Measurements from ENCODE around the gene ALMS1.
"Not testable (repeated sequence)": the region's sequence is repeated elsewhere in the genome, so short reads cannot be mapped to it uniquely, and the experiment has no call there.

The ALMS1 gene

GRCh38 chr2:73641767-73642062 lies 256.1 kb downstream of the ALMS1 start:
- no peak for DNase-seq (ENCODE audit: extremely low read depth, insufficient read length)
- Histone ChIP-seq H3K36me3 (ENCODE audit: control insufficient read depth, insufficient read depth, low read length) (no peaks in the 10 kb centered on the region), H3K4me3 (replicated peaks; ENCODE audit: low read depth, low read length) (no peak overlapping the region), H3K27me3 (replicated peaks; ENCODE audit: control insufficient read depth, insufficient read depth, low read length) (no peaks in the 10 kb centered on the region)
- TF ChIP-seq CTCF (IDR thresholded peaks at IDR 0.05; ENCODE audit: insufficient read depth, low read length, poor library complexity, severe bottlenecking), result no peak

- DNase-seq (ENCODE audit: extremely low read depth, insufficient read length), result no peak
- TF ChIP-seq CTCF (IDR thresholded peaks at IDR 0.05; ENCODE audit: insufficient read depth, low read length, poor library complexity, severe bottlenecking), result no peak
- Histone ChIP-seq H3K27me3 (replicated peaks; ENCODE audit: control insufficient read depth, insufficient read depth, low read length) (no peaks in the 10 kb centered on the region), H3K4me3 (replicated peaks; ENCODE audit: low read depth, low read length) (no peak within 1 kb of the TSS), H3K36me3 (ENCODE audit: control insufficient read depth, insufficient read depth, low read length) (no peaks in the 10 kb centered on the region)
These were observed 256.8 kb downstream of the ALMS1 start, which contains the start of gene NAT8 for GRCh38 chr2:73642338-73643018. Gene NAT8, minus strand, starts transcription at chr2:73642422. Its CDS starts 794 bp downstream, at chr2:73641628.

- not testable (repeated sequence) for H3K27me3 ChIP-seq (replicated peaks; ENCODE audit: control insufficient read depth, insufficient read depth, low read length); DNase-seq (ENCODE audit: extremely low read depth, insufficient read length); H3K36me3 ChIP-seq (ENCODE audit: control insufficient read depth, insufficient read depth, low read length); H3K4me3 ChIP-seq (replicated peaks; ENCODE audit: low read depth, low read length)
These were observed 262.1 kb downstream of the ALMS1 start for GRCh38 chr2:73647690-73648089.

- TF ChIP-seq CTCF (IDR thresholded peaks at IDR 0.05; ENCODE audit: insufficient read depth, low read length, poor library complexity, severe bottlenecking), result no peak
- H3K27me3 ChIP-seq (replicated peaks; ENCODE audit: control insufficient read depth, insufficient read depth, low read length), result no peaks in the 10 kb centered on the region
- no peak for DNase-seq (ENCODE audit: extremely low read depth, insufficient read length)
- no peak overlapping the region for H3K4me3 ChIP-seq (replicated peaks; ENCODE audit: low read depth, low read length)
- no peaks in the 10 kb centered on the region for H3K36me3 ChIP-seq (ENCODE audit: control insufficient read depth, insufficient read depth, low read length)
These were observed 266.1 kb downstream of the ALMS1 start for GRCh38 chr2:73651591-73652230.

GRCh38 chr2:73652348-73652747 lies 266.7 kb downstream of the ALMS1 start:
- no peak overlapping the region for H3K4me3 ChIP-seq (replicated peaks; ENCODE audit: low read depth, low read length)
- no peak for DNase-seq (ENCODE audit: extremely low read depth, insufficient read length)
- H3K27me3 ChIP-seq (replicated peaks; ENCODE audit: control insufficient read depth, insufficient read depth, low read length), result no peaks in the 10 kb centered on the region
- H3K36me3 ChIP-seq (ENCODE audit: control insufficient read depth, insufficient read depth, low read length), result no peaks in the 10 kb centered on the region
- TF ChIP-seq CTCF (IDR thresholded peaks at IDR 0.05; ENCODE audit: insufficient read depth, low read length, poor library complexity, severe bottlenecking), result no peak

GRCh38 chr2:73654175-73654574 lies 268.5 kb downstream of the ALMS1 start:
- Histone ChIP-seq H3K4me3 (replicated peaks; ENCODE audit: low read depth, low read length) (no peak overlapping the region), H3K36me3 (ENCODE audit: control insufficient read depth, insufficient read depth, low read length) (no peaks in the 10 kb centered on the region), H3K27me3 (replicated peaks; ENCODE audit: control insufficient read depth, insufficient read depth, low read length) (no peaks in the 10 kb centered on the region)
- TF ChIP-seq CTCF (IDR thresholded peaks at IDR 0.05; ENCODE audit: insufficient read depth, low read length, poor library complexity, severe bottlenecking), result no peak
- no peak for DNase-seq (ENCODE audit: extremely low read depth, insufficient read length)
